Measurements from ENCODE around the gene OR2J1. TPM values are rescaled to one million over a fixed set of nuclear protein-coding genes. Genes with fewer than 3 reads are reported as not detected.

Gene OR2J1
- not detected for total RNA-seq (2021; fragmentation: NEBNext Ultra II Directional; extraction: Animal tissue kit (Norgen Biotek cat#: 25700))
- long read RNA-seq = 0 reads

DNA sequence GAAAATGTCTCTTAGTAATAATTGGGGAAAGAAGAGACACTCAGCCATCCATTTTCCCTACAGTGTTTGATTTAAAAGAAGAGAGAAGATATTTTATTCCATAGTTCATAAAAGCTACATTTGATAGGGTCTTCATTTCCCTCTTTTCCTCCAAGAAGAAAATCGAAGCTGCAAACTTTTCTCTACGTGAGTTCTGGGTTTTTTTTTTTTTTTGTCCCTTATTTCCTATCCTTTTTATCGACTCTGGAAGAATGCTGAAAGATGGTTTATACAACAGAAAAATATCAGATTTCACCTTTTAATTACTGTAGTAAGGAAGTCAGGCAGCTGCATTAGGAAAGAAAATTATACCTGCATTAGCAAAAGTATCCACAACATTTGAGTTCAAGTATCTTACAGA, at the start of gene OR2J1:
Gene OR2J1 (plus strand): TSS at position 301 of the 400 bp plus-strand sequence. CDS start 1,453 bp downstream, outside the sequence.
- Mint-ChIP-seq H3K27me3 (ENCODE audit: insufficient read depth) (no peaks in the 10 kb centered on the region; the same call in 1 of the 2 replicates), H3K36me3 (ENCODE audit: low read depth) (no peaks in the 10 kb centered on the region)

DNA sequence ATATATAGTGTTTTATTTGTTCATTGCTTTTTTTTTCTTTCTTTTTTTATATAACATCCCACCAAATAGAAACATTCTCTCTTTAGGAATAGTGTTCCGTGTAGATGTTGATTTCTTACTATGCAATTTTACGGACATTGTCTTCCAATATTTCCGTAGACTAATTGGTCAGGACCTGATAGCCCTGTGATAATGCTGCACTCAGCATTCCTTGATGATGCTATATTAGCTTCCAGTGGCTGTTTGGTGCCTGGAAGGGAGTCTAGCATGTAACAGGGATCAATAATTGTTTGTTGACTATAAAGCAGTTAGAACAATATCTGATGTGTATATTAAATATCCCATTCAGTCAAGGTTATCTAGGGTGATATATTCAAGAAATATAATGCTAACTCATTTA, 47.6 kb upstream of the OR2J1 start:
- Mint-ChIP-seq H3K36me3 (ENCODE audit: low read depth) (no peaks in the 10 kb centered on the region), H3K4me3 (no peak overlapping the region), H3K9me3 (peaks cover 35% of the 10 kb centered on the region), H3K27ac (no peak overlapping the region), H3K27me3 (ENCODE audit: insufficient read depth) (no peaks in the 10 kb centered on the region), H3K4me1 (ENCODE audit: low read depth) (no peaks in the 10 kb centered on the region)
- TF ChIP-seq, protein P1, sequence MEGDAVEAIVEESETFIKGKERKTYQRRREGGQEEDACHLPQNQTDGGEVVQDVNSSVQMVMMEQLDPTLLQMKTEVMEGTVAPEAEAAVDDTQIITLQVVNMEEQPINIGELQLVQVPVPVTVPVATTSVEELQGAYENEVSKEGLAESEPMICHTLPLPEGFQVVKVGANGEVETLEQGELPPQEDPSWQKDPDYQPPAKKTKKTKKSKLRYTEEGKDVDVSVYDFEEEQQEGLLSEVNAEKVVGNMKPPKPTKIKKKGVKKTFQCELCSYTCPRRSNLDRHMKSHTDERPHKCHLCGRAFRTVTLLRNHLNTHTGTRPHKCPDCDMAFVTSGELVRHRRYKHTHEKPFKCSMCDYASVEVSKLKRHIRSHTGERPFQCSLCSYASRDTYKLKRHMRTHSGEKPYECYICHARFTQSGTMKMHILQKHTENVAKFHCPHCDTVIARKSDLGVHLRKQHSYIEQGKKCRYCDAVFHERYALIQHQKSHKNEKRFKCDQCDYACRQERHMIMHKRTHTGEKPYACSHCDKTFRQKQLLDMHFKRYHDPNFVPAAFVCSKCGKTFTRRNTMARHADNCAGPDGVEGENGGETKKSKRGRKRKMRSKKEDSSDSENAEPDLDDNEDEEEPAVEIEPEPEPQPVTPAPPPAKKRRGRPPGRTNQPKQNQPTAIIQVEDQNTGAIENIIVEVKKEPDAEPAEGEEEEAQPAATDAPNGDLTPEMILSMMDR (IDR thresholded peaks at IDR 0.05) = no peak
- DNase-seq = no peak

More for the DNA sequence above, at the start of gene OR2J1:
- DNase-seq = no peak
- Mint-ChIP-seq H3K9me3 (peaks cover 21% of the 10 kb centered on the region), H3K27ac (no peak within 1 kb of the TSS), H3K4me3 (no peak within 1 kb of the TSS), H3K4me1 (ENCODE audit: low read depth) (no peaks in the 10 kb centered on the region)
- TF ChIP-seq, protein P1 (IDR thresholded peaks at IDR 0.05) = no peak

DNA sequence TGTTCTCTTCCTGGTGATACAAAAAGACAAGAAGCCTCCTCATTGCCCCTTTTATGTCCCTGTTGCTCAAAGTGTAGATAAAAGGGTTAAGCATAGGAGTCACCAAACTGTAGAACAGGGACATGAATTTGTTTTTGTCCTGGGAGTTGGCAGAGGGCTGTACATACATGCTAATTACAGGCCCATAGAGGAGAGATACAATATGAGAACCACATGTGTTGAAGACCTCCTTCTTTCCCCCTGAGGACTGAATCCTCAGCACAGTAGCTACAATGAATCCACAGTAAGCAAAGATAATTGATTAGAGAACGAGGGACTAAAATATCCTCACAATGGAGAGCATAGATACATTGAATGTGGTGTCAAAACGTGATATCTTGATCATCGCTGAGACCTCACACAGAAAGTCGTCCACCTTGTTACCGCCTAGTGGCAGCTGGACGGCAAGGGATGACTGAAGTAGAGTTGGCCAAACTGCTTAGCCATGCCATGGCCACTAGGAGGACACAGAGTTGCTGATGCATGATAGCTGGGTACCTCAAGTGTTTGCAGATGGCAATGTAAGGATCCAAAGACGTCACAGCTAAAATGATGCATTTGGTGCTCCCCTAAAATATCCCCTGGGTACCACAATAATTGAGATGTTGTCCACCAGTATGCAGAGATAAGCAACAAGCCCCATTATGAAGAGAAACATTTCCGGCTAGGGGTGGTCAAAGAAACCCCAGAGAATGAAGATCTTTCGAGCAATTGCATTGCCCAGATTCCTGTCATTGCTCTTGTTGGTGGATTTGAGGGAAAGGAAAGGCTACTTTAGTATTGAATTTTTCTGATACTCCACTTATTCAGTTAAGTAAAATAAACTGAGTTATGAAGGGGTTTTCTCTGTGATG, 27.2 kb upstream of the OR2J1 start:
- Mint-ChIP-seq H3K27me3 (ENCODE audit: insufficient read depth) (no peaks in the 10 kb centered on the region), H3K9me3 (peaks cover 22% of the 10 kb centered on the region), H3K27ac (no peak overlapping the region), H3K4me3 (no peak overlapping the region), H3K36me3 (ENCODE audit: low read depth) (no peaks in the 10 kb centered on the region), H3K4me1 (ENCODE audit: low read depth) (no peaks in the 10 kb centered on the region)
- TF ChIP-seq, protein P1 (IDR thresholded peaks at IDR 0.05) = peak; percentile 48
- DNase-seq = peak; percentile 0

DNA sequence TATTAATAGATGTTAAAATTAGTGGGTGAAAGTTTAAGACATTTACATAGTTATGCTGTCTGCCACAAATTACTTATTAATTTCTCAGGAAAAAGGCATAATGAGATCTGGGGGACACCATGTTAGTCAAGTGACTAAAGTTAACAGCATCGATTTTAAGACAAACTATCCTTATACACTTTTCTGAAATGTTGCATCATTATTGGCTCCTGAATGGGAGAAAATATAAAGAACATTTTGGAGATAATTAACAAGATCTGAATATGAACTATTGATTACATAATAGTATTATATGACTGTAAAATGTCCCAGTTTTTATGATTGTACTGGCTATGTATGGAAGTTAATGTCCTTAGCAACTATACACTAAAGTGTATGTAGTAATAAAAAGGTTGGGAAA, 20.1 kb upstream of the OR2J1 start:
- no peak overlapping the region for H3K27ac Mint-ChIP-seq
- peaks cover 21% of the 10 kb centered on the region for H3K9me3 Mint-ChIP-seq
- no peak overlapping the region for H3K4me3 Mint-ChIP-seq
- DNase-seq = no peak
- no peaks in the 10 kb centered on the region for H3K4me1 Mint-ChIP-seq (ENCODE audit: low read depth)
- peaks cover 5% of the 10 kb centered on the region; the same call in 1 of the 2 replicates for H3K36me3 Mint-ChIP-seq (ENCODE audit: low read depth)
- TF ChIP-seq, protein P1 (IDR thresholded peaks at IDR 0.05) = no peak
- H3K27me3 Mint-ChIP-seq (ENCODE audit: insufficient read depth) = no peaks in the 10 kb centered on the region

DNA sequence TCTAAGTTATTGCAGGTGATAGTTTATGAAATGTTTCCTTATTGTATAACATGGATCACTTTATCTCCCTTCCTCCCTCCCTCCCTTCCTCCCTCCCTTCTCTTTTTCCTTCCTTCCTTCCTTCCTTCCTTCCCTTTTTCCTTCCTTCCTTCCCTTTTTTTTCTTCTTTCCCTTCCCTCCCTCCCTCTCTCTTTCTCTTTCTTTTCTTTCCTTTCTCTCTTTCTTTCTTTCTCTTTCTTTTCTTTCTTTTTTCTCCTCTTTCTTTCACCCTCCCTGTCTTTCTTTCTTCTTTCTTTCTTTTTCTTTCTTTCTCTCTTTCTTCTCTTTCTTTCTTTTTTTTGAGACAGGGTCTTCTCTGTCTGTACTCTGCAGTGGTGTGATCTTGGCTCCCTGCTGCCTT, 18.0 kb upstream of the OR2J1 start:
- no peak for DNase-seq
- H3K9me3 Mint-ChIP-seq = peaks cover 26% of the 10 kb centered on the region
- H3K4me1 Mint-ChIP-seq (ENCODE audit: low read depth) = no peaks in the 10 kb centered on the region
- H3K36me3 Mint-ChIP-seq (ENCODE audit: low read depth) = peaks cover 5% of the 10 kb centered on the region; the same call in 1 of the 2 replicates
- H3K4me3 Mint-ChIP-seq = no peak overlapping the region
- no peaks in the 10 kb centered on the region for H3K27me3 Mint-ChIP-seq (ENCODE audit: insufficient read depth)
- TF ChIP-seq, protein P1 (IDR thresholded peaks at IDR 0.05) = no peak
- H3K27ac Mint-ChIP-seq = no peak overlapping the region

Data from HFFc6 (cell line).